ENCODE data around the gene ZNF236. TPM values are rescaled to one million over a fixed set of nuclear protein-coding genes. Genes with fewer than 3 reads are reported as not detected.

ZNF236 gene
- total RNA-seq, 2 experiments from 2014 or later, result 6.6 to 16.1 TPM

- no TSS peak for BruUV-seq (replicated peaks)
- Histone ChIP-seq H3K79me2 (ENCODE audit: insufficient read depth, low read depth, low read length) (no peaks in the 10 kb centered on the region), H3K4me3 (ENCODE audit: low read depth, low read length, poor library complexity, severe bottlenecking) (no peak overlapping the region), H4K20me1 (ENCODE audit: insufficient read depth, low read length) (no peaks in the 10 kb centered on the region), H3K9me3 (ENCODE audit: low read length) (no peaks in the 10 kb centered on the region), H3K4me1 (ENCODE audit: insufficient read depth, low read length, poor library complexity, severe bottlenecking) (peaks cover 51% of the 10 kb centered on the region), H3K27ac (ENCODE audit: low read depth, low read length, poor library complexity, severe bottlenecking) (no peak overlapping the region), H3K9me2 (ENCODE audit: insufficient read depth, low read length) (no peaks in the 10 kb centered on the region), H3K36me3 (ENCODE audit: insufficient read depth, low read length) (no peaks in the 10 kb centered on the region), H3K4me2 (ENCODE audit: low read length) (no peak overlapping the region), H2AFZ (ENCODE audit: low read length) (no peak overlapping the region)
- ChIA-PET CTCF (ENCODE audit: unreplicated experiment) (no interaction called here), POLR2A (interaction anchor here (4.0 kb wide), 1 partner anchor 10 kb away, joined by 13 read pairs; no protein-coding TSS in a partner anchor)
- TF ChIP-seq CTCF (conservative IDR thresholded peaks at IDR 0.05; ENCODE audit: low read length) (no peak), EZH2phosphoT487 (IDR thresholded peaks at IDR 0.05; ENCODE audit: borderline replicate concordance, low read depth, low read length) (no peak)
- no peak for DNase-seq (ENCODE audit: low spot score)
- intact Hi-C loops (cut with micrococcal nuclease; ENCODE audit: unreplicated experiment), result no loop called here
These were observed 153.3 kb downstream of the ZNF236 start for GRCh38 chr18:76975577-76976110.

- TF ChIP-seq CTCF (conservative IDR thresholded peaks at IDR 0.05; ENCODE audit: low read length) (no peak), EZH2phosphoT487 (IDR thresholded peaks at IDR 0.05; ENCODE audit: borderline replicate concordance, low read depth, low read length) (no peak)
- Histone ChIP-seq H3K4me3 (ENCODE audit: low read depth, low read length, poor library complexity, severe bottlenecking) (no peak overlapping the region), H3K9me3 (ENCODE audit: low read length) (no peaks in the 10 kb centered on the region), H3K36me3 (ENCODE audit: insufficient read depth, low read length) (no peaks in the 10 kb centered on the region), H4K20me1 (ENCODE audit: insufficient read depth, low read length) (no peaks in the 10 kb centered on the region), H3K27ac (ENCODE audit: low read depth, low read length, poor library complexity, severe bottlenecking) (no peak overlapping the region), H3K4me1 (ENCODE audit: insufficient read depth, low read length, poor library complexity, severe bottlenecking) (peaks cover 57% of the 10 kb centered on the region), H3K4me2 (ENCODE audit: low read length) (peak overlapping the region; percentile 95), H2AFZ (ENCODE audit: low read length) (no peak overlapping the region), H3K9me2 (ENCODE audit: insufficient read depth, low read length) (no peaks in the 10 kb centered on the region), H3K79me2 (ENCODE audit: insufficient read depth, low read depth, low read length) (no peaks in the 10 kb centered on the region)
- no peak for DNase-seq (ENCODE audit: low spot score)
- POLR2A ChIA-PET, result interaction anchor here (1.2 to 4.0 kb wide), 3 partner anchors 12 to 146 kb away, joined by 3 to 13 read pairs (median 4); no protein-coding TSS in a partner anchor
- no TSS peak for BruUV-seq (replicated peaks)
- CTCF ChIA-PET (ENCODE audit: unreplicated experiment), result no interaction called here
- intact Hi-C loops (cut with micrococcal nuclease; ENCODE audit: unreplicated experiment), result no loop called here
These were observed 154.8 kb downstream of the ZNF236 start for GRCh38 chr18:76977108-76977621.

- Histone ChIP-seq H3K4me3 (ENCODE audit: low read depth, low read length, poor library complexity, severe bottlenecking) (no peak overlapping the region), H3K36me3 (ENCODE audit: insufficient read depth, low read length) (no peaks in the 10 kb centered on the region), H3K79me2 (ENCODE audit: insufficient read depth, low read depth, low read length) (no peaks in the 10 kb centered on the region), H3K4me1 (ENCODE audit: insufficient read depth, low read length, poor library complexity, severe bottlenecking) (peaks cover 63% of the 10 kb centered on the region), H3K4me2 (ENCODE audit: low read length) (peak overlapping the region; percentile 95), H2AFZ (ENCODE audit: low read length) (no peak overlapping the region; the same call in 1 of the 2 replicates), H3K9me3 (ENCODE audit: low read length) (no peaks in the 10 kb centered on the region), H3K9me2 (ENCODE audit: insufficient read depth, low read length) (no peaks in the 10 kb centered on the region), H3K27ac (ENCODE audit: low read depth, low read length, poor library complexity, severe bottlenecking) (peak overlapping the region; percentile 80), H4K20me1 (ENCODE audit: insufficient read depth, low read length) (no peaks in the 10 kb centered on the region)
- intact Hi-C loops (cut with micrococcal nuclease; ENCODE audit: unreplicated experiment), result no loop called here
- DNase-seq (ENCODE audit: low spot score), result no peak
- BruUV-seq (replicated peaks), result no TSS peak
- ChIA-PET POLR2A (interaction anchor here (1.2 to 4.0 kb wide), 2 partner anchors 13 to 16 kb away, joined by 3 to 13 read pairs; no protein-coding TSS in a partner anchor), CTCF (ENCODE audit: unreplicated experiment) (no interaction called here)
- TF ChIP-seq EZH2phosphoT487 (IDR thresholded peaks at IDR 0.05; ENCODE audit: borderline replicate concordance, low read depth, low read length) (no peak), CTCF (conservative IDR thresholded peaks at IDR 0.05; ENCODE audit: low read length) (no peak)
These were observed 155.4 kb downstream of the ZNF236 start for GRCh38 chr18:76977684-76978232.
